Fibroblast of villous mesenchyme (primary cell): ENCODE results near the gene LHX3. TPM values are rescaled to one million over a fixed set of nuclear protein-coding genes. Genes with fewer than 3 reads are reported as not detected.

Experiments used
- DNase-seq: peaks from one replicate; pipeline ENCODE4 v3.0.0-alpha.2; 2010; ENCODE audit warnings: low read depth
- H3K4me3 ChIP-seq: 2 replicates; pipeline ENCODE4 v1.5.1; 2011; ENCODE audit warnings: low read depth, mild to moderate bottlenecking, low read length
- CTCF ChIP-seq: IDR thresholded peaks from 2 replicates; pipeline ENCODE4 v1.5.1; 2012; ENCODE audit warnings: low read depth, mild to moderate bottlenecking, low read length; ENCODE audit not compliant: insufficient read depth
- total RNA-seq: library from RNA; depleted of rRNA; stranded (reverse); fragments of >200 nt; gene quantifications from 2 replicates; pipeline ENCODE4 v1.2.3, GENCODE V29; 2012

Gene LHX3
- total RNA-seq, 1 donor: not detected

- TF ChIP-seq CTCF: no peak
- H3K4me3 ChIP-seq: no peak overlapping the region
- DNase-seq: peak; percentile 80
Observed at GRCh38 chr9:136219276-136219675, 14.3 kb upstream of the LHX3 start.

- no peak for TF ChIP-seq CTCF
- no peak overlapping the region for H3K4me3 ChIP-seq
- DNase-seq: no peak
Observed at GRCh38 chr9:136218673-136219072, 13.7 kb upstream of the LHX3 start.

DNA sequence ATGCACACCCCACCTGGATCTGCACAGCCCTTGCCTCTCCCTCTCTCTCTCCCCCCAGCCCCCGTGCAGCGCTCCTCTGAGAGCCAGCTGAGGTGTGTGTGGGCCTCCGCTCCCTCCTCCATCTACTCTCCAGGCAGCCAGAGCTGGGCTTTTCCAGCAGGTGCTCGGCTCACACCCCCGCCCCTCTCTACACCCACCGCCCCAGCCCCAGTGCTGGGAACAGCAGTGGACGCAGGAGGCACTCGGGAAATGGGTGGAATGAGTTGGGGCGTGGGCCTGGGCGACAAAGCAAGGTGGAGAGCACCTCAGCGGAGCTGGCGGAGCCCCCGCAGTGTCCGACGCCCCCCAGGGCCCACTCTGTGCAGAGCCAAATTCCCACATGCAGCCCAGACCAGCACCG is 13.3 kb upstream of the LHX3 start:
- DNase-seq: no peak
- no peak overlapping the region for H3K4me3 ChIP-seq
- no peak for TF ChIP-seq CTCF

- no peak overlapping the region for H3K4me3 ChIP-seq
- TF ChIP-seq CTCF: no peak
- no peak for DNase-seq
Observed at GRCh38 chr9:136216541-136217244, 11.8 kb upstream of the LHX3 start.

- no peak for TF ChIP-seq CTCF
- no peak for DNase-seq
- H3K4me3 ChIP-seq: no peak overlapping the region
Observed at GRCh38 chr9:136213733-136214132, 8.8 kb upstream of the LHX3 start.

- H3K4me3 ChIP-seq: no peak overlapping the region
- no peak for TF ChIP-seq CTCF
Observed at GRCh38 chr9:136212345-136212950, 7.5 kb upstream of the LHX3 start.

More at GRCh38 chr9:136212345-136212950, 7.5 kb upstream of the LHX3 start:
- no peak for DNase-seq
